Activated T-helper 9 cell treated with anti-CD3 and anti-CD28 coated beads, Interleukin-2, amount 50 U/mL, for 16 hours (primary cell): ENCODE results near the gene SLC2A4.

ENCODE experiments used
- DNase-seq: peaks from one replicate; pipeline ENCODE4 v3.0.0-alpha.2; 2020; ENCODE audit warnings: low read depth

Gene SLC2A4

GRCh38 chr17:7306911-7307685 is 25.6 kb downstream of the SLC2A4 start, which contains the start of gene EIF5A:
Gene EIF5A, plus strand, starts transcription at chr17:7307628. Its CDS starts 2,008 bp downstream, at chr17:7309636.
- DNase-seq: peak; percentile 100

- peak; percentile 46 for DNase-seq
Measured at GRCh38 chr17:7307686-7308624, 26.4 kb downstream of the SLC2A4 start.

- peak; percentile 79 for DNase-seq
Measured at GRCh38 chr17:7308625-7309433, 27.3 kb downstream of the SLC2A4 start.

DNA sequence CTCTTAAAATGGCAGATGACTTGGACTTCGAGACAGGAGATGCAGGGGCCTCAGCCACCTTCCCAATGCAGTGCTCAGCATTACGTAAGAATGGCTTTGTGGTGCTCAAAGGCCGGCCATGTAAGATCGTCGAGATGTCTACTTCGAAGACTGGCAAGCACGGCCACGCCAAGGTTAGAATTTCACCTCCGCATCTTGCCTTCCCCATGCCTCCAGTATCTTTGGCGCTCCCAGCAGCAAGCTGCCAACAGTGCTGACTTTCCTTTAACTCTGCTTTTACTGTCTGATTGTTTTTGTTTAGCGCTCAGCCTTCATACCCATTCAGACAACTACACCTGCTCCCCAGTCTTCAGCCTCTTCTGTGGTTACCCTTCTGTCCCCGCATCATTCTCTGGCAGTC is 28.1 kb downstream of the SLC2A4 start:
- DNase-seq: no peak

DNA sequence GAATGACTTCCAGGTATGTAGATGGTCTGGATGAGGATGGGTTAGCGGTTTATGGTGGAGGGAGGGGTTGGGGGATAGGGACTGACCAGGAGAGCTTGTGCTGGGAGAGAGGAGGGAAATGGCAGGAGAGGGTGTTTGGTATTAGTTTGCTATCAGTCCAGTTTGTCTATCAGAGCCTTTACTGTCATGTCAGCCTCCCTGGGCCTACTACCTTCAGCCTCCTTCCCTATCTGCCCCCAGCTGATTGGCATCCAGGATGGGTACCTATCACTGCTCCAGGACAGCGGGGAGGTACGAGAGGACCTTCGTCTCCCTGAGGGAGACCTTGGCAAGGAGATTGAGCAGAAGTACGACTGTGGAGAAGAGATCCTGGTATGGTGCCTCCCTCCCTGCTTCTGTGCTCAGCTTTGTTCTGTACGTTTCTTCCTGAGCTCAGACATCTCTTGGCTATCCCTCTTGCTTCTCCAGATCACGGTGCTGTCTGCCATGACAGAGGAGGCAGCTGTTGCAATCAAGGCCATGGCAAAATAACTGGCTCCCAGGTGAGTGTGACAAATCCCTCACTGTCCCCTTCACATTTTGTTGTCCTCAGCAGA is 29.7 kb downstream of the SLC2A4 start:
- no peak for DNase-seq

GRCh38 chr17:7312432-7313087 is 31.0 kb downstream of the SLC2A4 start:
- no peak for DNase-seq

GRCh38 chr17:7313088-7313889 is 31.8 kb downstream of the SLC2A4 start:
- DNase-seq: no peak

- no peak for DNase-seq
Measured at GRCh38 chr17:7313890-7314718, 32.6 kb downstream of the SLC2A4 start.

DNA sequence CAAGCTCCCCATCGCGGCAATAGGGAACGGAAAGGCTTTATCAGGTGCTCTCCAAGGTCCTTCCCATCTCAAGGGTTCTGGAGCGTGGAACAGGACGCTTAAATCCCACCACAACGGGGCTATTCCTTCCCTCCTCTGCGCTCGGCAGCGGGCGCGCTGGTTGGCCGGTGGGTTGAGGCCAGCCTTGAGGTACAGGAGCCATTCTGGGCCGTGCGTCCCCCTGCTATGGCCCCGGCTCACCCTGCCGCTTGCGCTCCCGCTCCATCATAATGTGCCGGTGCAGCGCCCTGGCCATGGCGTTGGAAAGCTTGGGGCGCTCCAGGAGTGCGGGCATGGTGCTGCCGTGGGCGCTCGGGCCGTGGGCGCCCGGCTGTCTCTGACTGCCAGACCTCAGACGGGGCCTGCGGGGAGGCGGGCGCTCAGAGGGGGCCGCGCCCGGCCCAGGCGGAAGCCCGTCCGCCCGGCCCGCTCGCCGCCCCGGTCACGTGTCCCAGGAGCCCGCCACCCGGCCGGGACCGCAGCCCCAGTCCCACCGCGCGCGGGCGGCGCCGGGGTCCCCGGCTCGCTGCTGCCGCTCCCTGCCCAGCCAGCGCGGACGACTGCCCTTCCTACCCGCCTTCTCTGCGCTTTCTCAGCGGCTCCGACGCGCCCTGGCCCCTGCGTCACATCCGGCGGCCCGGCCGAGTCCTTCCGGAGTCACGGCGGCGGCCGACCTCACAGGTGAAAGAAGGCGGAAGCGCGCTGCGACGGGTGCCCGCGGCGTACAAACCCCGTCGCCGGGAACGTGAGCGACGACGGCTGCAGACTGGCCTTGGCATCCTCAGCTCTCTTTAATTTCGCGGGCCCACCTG is 33.4 kb downstream of the SLC2A4 start, which contains the start of gene GPS2:
Gene GPS2, minus strand, starts transcription at position 642 of the 851 bp plus-strand sequence. Its CDS starts 308 bp downstream, at position 334.
- DNase-seq: peak; percentile 91

GRCh38 chr17:7315570-7316235 is 34.2 kb downstream of the SLC2A4 start:
- no peak for DNase-seq

GRCh38 chr17:7317161-7317803 is 35.8 kb downstream of the SLC2A4 start:
- DNase-seq: no peak

GRCh38 chr17:7318121-7318860 is 36.8 kb downstream of the SLC2A4 start:
- DNase-seq: no peak

- DNase-seq: no peak
Measured at GRCh38 chr17:7321466-7321865, 39.9 kb downstream of the SLC2A4 start.

DNA sequence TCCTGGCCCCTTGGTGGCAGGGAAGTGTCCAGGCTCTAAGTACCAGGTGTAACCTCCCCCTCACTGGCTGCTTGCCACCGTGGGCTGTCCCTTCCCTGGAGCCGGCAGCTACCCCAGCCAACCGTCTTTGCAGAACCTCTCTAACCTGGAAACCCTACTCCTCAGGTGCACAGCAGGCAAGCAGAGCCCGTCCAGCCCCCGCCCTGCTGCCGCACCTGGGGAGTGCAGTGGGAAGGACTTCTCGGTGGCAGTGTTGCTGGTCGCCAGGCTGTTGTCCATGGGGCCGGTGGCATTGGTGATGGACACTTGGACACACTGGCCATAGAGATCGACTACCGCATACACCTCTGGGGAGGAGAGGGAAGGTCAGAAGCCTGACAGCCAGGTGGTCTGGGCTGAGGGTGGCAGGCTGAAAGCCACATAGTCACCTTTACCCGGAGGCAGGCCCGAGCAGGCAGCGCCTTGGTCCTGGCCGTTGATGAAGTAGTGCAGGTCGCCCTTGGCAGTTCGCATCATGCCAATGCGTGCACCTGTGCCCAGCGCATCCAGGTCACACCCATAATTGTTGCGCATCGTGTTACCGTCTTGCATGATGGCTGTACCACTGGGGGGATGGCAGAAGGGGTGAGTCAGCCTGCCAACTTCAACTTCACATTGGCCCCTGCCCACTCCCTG is 41.1 kb downstream of the SLC2A4 start:
- DNase-seq: no peak

DNA sequence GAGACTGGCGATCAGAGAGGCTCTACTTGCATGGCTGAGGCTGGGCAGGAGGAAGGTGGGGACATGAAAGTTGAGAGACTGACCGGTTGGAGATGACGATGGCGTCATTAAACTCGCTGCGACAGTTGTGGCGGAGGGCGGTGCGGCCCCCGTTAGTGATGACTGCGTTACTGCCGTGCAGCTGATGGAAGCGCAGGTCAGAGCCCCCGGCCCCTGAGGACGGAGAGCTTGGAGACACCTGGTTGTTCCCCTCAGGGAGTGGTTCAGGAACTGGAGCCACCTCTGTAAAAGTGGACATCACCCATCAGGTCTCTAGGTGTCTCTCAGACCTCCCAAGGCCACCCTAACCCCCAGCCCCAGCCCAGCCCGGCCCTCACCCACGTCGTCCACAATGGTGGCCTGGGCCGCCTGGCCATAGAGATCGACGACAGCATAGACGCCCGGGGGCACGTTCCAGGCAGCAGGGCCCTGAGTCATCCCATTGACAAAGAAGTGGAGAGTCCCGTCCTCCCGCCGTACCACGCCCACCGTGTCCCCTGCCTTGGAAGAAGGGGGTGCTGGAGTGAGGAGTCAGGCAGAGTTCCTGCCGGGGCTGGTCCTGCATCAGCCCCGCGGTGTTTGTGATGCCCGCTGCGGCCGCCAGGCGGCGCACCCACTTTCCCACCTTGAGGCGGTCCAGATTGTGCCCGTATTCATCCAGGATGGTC is 42.4 kb downstream of the SLC2A4 start:
- peak; percentile 58 for DNase-seq
